Measurements from ENCODE around the gene PRR12. TPM values are rescaled to one million over a fixed set of nuclear protein-coding genes. Genes with fewer than 3 reads are reported as not detected.
A peak's percentile ranks its signal among the peaks of the same experiment; 100 is the strongest.

The PRR12 gene
- total RNA-seq, 1 donor from 2014 or later, result 0.79 TPM

DNA sequence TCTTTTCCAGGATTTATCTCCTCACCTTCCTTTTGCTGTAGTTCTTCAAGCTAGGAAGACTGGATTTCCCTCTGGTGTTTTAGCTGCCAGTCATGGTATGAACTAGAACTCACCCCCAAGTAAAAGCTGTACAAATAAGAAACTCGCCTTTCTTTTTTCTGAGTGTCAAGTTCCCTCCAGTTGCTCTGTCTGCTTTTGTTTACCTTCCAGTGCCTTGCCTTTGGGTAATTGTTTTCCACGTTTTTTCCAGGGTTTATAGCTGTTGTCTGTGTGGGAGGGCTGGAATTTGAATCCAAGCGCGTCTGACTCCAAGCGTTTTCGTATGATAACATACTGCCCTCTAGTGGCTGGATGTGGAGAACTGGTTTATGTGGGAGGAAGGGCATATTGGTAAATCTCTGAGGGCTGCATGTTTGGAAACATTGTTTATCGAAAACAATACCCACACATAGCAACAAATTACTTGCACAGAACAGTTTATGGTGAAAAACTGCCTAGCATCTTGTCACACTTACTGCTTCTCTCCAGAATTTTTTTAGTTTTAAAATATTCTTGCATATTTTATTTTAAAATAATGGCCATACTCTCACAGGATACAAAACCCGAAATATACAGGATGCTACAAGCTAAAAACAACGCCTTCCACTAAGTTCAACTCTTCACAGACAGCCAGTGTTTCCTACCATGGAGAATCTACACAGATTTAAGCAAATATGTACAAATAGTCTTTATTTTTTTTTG is 44.0 kb upstream of the PRR12 start:
- peak; percentile 80 for DNase-seq (ENCODE audit: low read depth)
- Histone ChIP-seq H3K36me3 (ENCODE audit: control insufficient read depth, insufficient read depth, low read length) (no peaks in the 10 kb centered on the region), H3K27me3 (ENCODE audit: control insufficient read depth, insufficient read depth, low read length) (no peaks in the 10 kb centered on the region), H3K4me3 (ENCODE audit: low read depth, low read length) (no peak overlapping the region)
- FAIRE-seq, result peak; percentile 70
- peak; percentile 71 for TF ChIP-seq CTCF (IDR thresholded peaks at IDR 0.05; ENCODE audit: insufficient read depth, low read length, severe bottlenecking)

DNA sequence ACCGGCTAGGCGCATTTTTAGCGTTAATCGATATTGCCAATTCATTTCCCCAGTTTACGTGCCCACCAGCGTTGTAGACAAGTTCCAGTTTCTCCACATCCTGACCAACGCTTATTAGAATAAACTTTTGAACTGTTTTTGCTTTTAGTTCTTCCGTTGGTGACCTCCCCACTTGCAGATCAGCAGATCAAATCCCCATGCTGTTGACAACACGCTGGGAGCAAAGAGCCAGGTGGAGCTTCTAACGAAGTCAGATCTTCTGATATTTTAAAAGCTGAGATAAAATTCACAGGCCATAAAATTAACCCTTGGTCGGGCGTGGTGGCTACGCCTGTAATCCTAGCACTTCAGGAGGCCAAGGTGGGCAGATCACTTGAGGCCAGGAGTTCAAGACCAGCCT is 41.9 kb upstream of the PRR12 start:
- TF ChIP-seq CTCF (IDR thresholded peaks at IDR 0.05; ENCODE audit: insufficient read depth, low read length, severe bottlenecking), result no peak
- Histone ChIP-seq H3K4me3 (ENCODE audit: low read depth, low read length) (no peak overlapping the region), H3K36me3 (ENCODE audit: control insufficient read depth, insufficient read depth, low read length) (no peaks in the 10 kb centered on the region), H3K27me3 (ENCODE audit: control insufficient read depth, insufficient read depth, low read length) (no peaks in the 10 kb centered on the region)
- DNase-seq (ENCODE audit: low read depth) (no peak), FAIRE-seq (no peak)

DNA sequence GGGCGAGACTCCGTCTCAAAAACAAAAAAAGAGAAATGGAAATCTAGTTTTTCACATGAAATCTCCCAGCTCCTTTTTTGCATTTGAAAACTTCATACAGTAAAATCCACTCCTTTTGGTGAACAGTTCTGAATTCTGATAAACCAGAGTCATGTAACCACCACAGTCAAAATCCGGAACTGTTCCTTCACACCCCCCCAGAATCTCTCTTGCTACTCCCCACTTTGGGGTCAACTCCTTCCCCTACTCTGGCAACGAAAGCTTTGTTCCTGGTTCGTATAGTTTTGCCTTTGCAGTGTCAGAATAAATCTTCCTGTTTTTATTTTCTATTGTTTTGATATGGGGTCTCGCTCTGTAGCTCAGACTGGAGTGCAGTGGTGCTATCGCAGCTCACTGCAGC is 39.5 kb upstream of the PRR12 start:
- no peak for DNase-seq (ENCODE audit: low read depth)
- Histone ChIP-seq H3K36me3 (ENCODE audit: control insufficient read depth, insufficient read depth, low read length) (peaks cover 5% of the 10 kb centered on the region), H3K27me3 (ENCODE audit: control insufficient read depth, insufficient read depth, low read length) (no peaks in the 10 kb centered on the region), H3K4me3 (ENCODE audit: low read depth, low read length) (no peak overlapping the region)
- no peak for TF ChIP-seq CTCF (IDR thresholded peaks at IDR 0.05; ENCODE audit: insufficient read depth, low read length, severe bottlenecking)
- no peak for FAIRE-seq

DNA sequence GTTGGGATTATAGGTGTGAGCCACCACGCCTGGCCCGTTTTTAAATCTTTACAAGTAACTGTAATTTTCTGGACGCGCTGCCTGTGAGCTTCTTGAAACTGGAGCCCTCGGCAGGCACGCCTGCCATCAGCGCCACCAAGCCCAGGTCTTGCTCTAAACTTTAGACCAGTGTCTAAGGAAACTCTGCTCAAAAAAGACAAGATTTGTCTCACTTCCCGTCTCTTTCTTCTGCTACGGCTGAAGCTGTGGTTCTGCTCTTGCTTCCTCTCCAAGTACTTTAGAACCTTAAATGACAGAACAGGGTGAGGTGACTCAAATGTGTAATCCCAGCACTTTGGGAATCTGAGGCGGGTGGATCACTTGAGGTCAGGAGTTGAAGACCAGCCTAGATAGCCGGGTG is 38.2 kb upstream of the PRR12 start:
- H3K4me3 ChIP-seq (ENCODE audit: low read depth, low read length), result no peak overlapping the region
- no peak for TF ChIP-seq CTCF (IDR thresholded peaks at IDR 0.05; ENCODE audit: insufficient read depth, low read length, severe bottlenecking)
- no peaks in the 10 kb centered on the region for H3K27me3 ChIP-seq (ENCODE audit: control insufficient read depth, insufficient read depth, low read length)
- peaks cover 11% of the 10 kb centered on the region for H3K36me3 ChIP-seq (ENCODE audit: control insufficient read depth, insufficient read depth, low read length)
- DNase-seq (ENCODE audit: low read depth), result no peak
- no peak for FAIRE-seq

DNA sequence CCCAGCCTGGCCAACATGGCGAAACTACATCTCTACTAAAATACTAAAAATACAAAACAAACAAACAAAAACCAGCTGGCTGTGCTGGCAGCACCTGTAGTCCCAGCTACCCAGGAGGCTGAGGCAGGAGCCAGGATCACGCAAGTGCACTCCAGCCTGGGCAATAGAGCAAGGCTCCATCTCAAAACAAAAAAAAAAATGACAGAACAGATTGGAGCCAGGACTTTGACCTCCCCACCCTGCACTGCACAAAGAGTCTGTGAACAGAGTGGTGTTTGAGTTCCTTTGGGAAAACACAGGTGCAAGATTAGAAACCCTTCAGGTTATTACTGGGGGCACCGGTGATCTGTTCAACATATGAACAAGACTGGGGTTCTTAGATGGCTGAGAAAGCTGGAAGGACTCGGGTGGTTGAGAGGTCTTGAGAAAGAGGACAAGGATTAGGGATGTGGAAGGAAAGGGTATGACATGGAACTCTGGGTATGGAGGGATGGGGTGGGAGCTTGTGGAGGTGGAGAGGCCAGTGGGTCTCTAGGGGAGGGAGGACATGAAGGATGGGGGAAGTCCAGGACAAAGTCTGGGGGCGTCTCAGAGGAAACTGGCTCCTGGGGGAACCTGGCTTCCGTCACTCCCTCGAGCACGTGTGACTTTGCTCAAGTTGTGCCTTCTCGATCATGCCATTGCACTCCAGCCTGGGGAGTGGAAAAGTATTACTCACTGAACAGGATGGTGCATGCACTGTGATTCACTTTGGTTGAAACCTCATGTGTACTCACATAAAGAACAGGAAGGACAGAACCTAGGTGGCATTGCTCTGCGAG is 37.3 kb upstream of the PRR12 start:
- DNase-seq (ENCODE audit: low read depth) (peak; percentile 97), FAIRE-seq (peak; percentile 99)
- Histone ChIP-seq H3K36me3 (ENCODE audit: control insufficient read depth, insufficient read depth, low read length) (peaks cover 15% of the 10 kb centered on the region), H3K4me3 (ENCODE audit: low read depth, low read length) (no peak overlapping the region), H3K27me3 (ENCODE audit: control insufficient read depth, insufficient read depth, low read length) (no peaks in the 10 kb centered on the region)
- no peak for TF ChIP-seq CTCF (IDR thresholded peaks at IDR 0.05; ENCODE audit: insufficient read depth, low read length, severe bottlenecking)
